Measurements from ENCODE around the gene HEATR5A.
A peak's percentile ranks its signal among the peaks of the same experiment; 100 is the strongest.

HEATR5A gene

GRCh38 chr14:31418440-31418839 lies 1.9 kb downstream of the HEATR5A start:
- H3F3A ChIP-seq (ENCODE audit: insufficient read depth, low read length): no peaks in the 10 kb centered on the region
- peaks cover 11% of the 10 kb centered on the region; the same call in 1 of the 2 replicates for H3K79me2 ChIP-seq (ENCODE audit: insufficient read depth, low read length)
- H3K9me3 ChIP-seq (ENCODE audit: low read length): no peaks in the 10 kb centered on the region
- no peak overlapping the region for H3K4me3 ChIP-seq (ENCODE audit: low read depth, low read length, poor library complexity, severe bottlenecking)
- TF ChIP-seq EZH2 (IDR thresholded peaks at IDR 0.05; ENCODE audit: borderline replicate concordance, low read length) (no peak), CTCF (IDR thresholded peaks at IDR 0.05; ENCODE audit: low read length) (no peak)
- peak overlapping the region; percentile 27; the same call in 1 of the 2 replicates for H3K4me2 ChIP-seq (ENCODE audit: low read length)
- no peak overlapping the region for H2AFZ ChIP-seq (ENCODE audit: low read length)
- H3K4me1 ChIP-seq (ENCODE audit: insufficient read depth, low read length, severe bottlenecking): peaks cover 42% of the 10 kb centered on the region
- no peaks in the 10 kb centered on the region for H4K20me1 ChIP-seq (ENCODE audit: insufficient read depth, low read length)
- no peak overlapping the region for H3K27ac ChIP-seq (ENCODE audit: low read depth, low read length, poor library complexity, severe bottlenecking)
- H3K9me2 ChIP-seq (ENCODE audit: low read depth, low read length): no peaks in the 10 kb centered on the region
- H3K36me3 ChIP-seq (ENCODE audit: insufficient read depth, low read length): no peaks in the 10 kb centered on the region
- no peaks in the 10 kb centered on the region for H3K27me3 ChIP-seq (ENCODE audit: insufficient read depth, low read length)
- no peak overlapping the region for H3K9ac ChIP-seq (ENCODE audit: low read length)

- H3K4me1 ChIP-seq (ENCODE audit: insufficient read depth, low read length, severe bottlenecking): peaks cover 52% of the 10 kb centered on the region
Measured at GRCh38 chr14:31414190-31414833, 6.0 kb downstream of the HEATR5A start.

GRCh38 chr14:31411218-31411727 lies 9.1 kb downstream of the HEATR5A start:
- H3F3A ChIP-seq (ENCODE audit: insufficient read depth, low read length): no peaks in the 10 kb centered on the region
- no peaks in the 10 kb centered on the region for H3K36me3 ChIP-seq (ENCODE audit: insufficient read depth, low read length)
- no peak overlapping the region for H3K4me3 ChIP-seq (ENCODE audit: low read depth, low read length, poor library complexity, severe bottlenecking)
- no peaks in the 10 kb centered on the region for H3K9me2 ChIP-seq (ENCODE audit: low read depth, low read length)
- no peaks in the 10 kb centered on the region for H3K27me3 ChIP-seq (ENCODE audit: insufficient read depth, low read length)
- no peaks in the 10 kb centered on the region for H3K9me3 ChIP-seq (ENCODE audit: low read length)
- TF ChIP-seq CTCF (IDR thresholded peaks at IDR 0.05; ENCODE audit: low read length) (no peak), EZH2 (IDR thresholded peaks at IDR 0.05; ENCODE audit: borderline replicate concordance, low read length) (no peak)
- H3K79me2 ChIP-seq (ENCODE audit: insufficient read depth, low read length): 0 out of 2 replicates have a peak, but pooled peaks cover 4% of the 10 kb centered on the region
- H4K20me1 ChIP-seq (ENCODE audit: insufficient read depth, low read length): no peaks in the 10 kb centered on the region
- peak overlapping the region; percentile 5; the same call in 1 of the 2 replicates for H3K4me2 ChIP-seq (ENCODE audit: low read length)
- H3K4me1 ChIP-seq (ENCODE audit: insufficient read depth, low read length, severe bottlenecking): peaks cover 32% of the 10 kb centered on the region
- no peak overlapping the region for H2AFZ ChIP-seq (ENCODE audit: low read length)
- H3K27ac ChIP-seq (ENCODE audit: low read depth, low read length, poor library complexity, severe bottlenecking): peak overlapping the region; percentile 70
- peak overlapping the region; percentile 53 for H3K9ac ChIP-seq (ENCODE audit: low read length)

More at GRCh38 chr14:31414190-31414833, 6.0 kb downstream of the HEATR5A start:
- Histone ChIP-seq H3K79me2 (ENCODE audit: insufficient read depth, low read length) (peaks cover 13% of the 10 kb centered on the region; the same call in 1 of the 2 replicates), H3K9me2 (ENCODE audit: low read depth, low read length) (no peaks in the 10 kb centered on the region), H4K20me1 (ENCODE audit: insufficient read depth, low read length) (no peaks in the 10 kb centered on the region), H2AFZ (ENCODE audit: low read length) (no peak overlapping the region), H3K4me2 (ENCODE audit: low read length) (no peak overlapping the region), H3K27ac (ENCODE audit: low read depth, low read length, poor library complexity, severe bottlenecking) (peak overlapping the region; percentile 4), H3F3A (ENCODE audit: insufficient read depth, low read length) (no peaks in the 10 kb centered on the region), H3K4me3 (ENCODE audit: low read depth, low read length, poor library complexity, severe bottlenecking) (no peak overlapping the region), H3K27me3 (ENCODE audit: insufficient read depth, low read length) (no peaks in the 10 kb centered on the region), H3K36me3 (ENCODE audit: insufficient read depth, low read length) (no peaks in the 10 kb centered on the region), H3K9me3 (ENCODE audit: low read length) (no peaks in the 10 kb centered on the region), H3K9ac (ENCODE audit: low read length) (no peak overlapping the region)
- no peak for TF ChIP-seq EZH2 (IDR thresholded peaks at IDR 0.05; ENCODE audit: borderline replicate concordance, low read length)
- no peak for TF ChIP-seq CTCF (IDR thresholded peaks at IDR 0.05; ENCODE audit: low read length)
